WI38 (cell line): ENCODE measurements around the gene PSPN.

Experiments used
- H3K4me3 ChIP-seq: 2 replicates; pipeline ENCODE4 v1.5.1; 2011; ENCODE audit warnings: low read depth, mild to moderate bottlenecking, control low read depth, low read length
- CTCF ChIP-seq: IDR thresholded peaks from 2 replicates; pipeline ENCODE4 v1.5.1; 2012; ENCODE audit warnings: low read depth, mild to moderate bottlenecking, control low read depth, low read length

PSPN gene

GRCh38 chr19:6375411-6376010 is at the start of gene PSPN:
Gene PSPN, minus strand, starts transcription at chr19:6375933. Its CDS starts 84 bp downstream, at chr19:6375849.
- H3K4me3 ChIP-seq: no peak within 1 kb of the TSS
- no peak for TF ChIP-seq CTCF

- no peak overlapping the region for H3K4me3 ChIP-seq
- no peak for TF ChIP-seq CTCF
Observed at GRCh38 chr19:6424939-6425731, 49.4 kb upstream of the PSPN start.

- peak within 1 kb of the TSS; percentile 94 for H3K4me3 ChIP-seq
- TF ChIP-seq CTCF: no peak
Observed at GRCh38 chr19:6424195-6424938, 48.6 kb upstream of the PSPN start, which contains the start of gene KHSRP. Gene KHSRP, minus strand, starts transcription at chr19:6424811. Its CDS starts 110 bp downstream, at chr19:6424701.

- no peak for TF ChIP-seq CTCF
- H3K4me3 ChIP-seq: peak overlapping the region; percentile 94
Observed at GRCh38 chr19:6423499-6424194, 47.9 kb upstream of the PSPN start.

- H3K4me3 ChIP-seq: no peak overlapping the region
- no peak for TF ChIP-seq CTCF
Observed at GRCh38 chr19:6421075-6422014, 45.6 kb upstream of the PSPN start.

GRCh38 chr19:6418562-6418932 is 42.8 kb upstream of the PSPN start:
- TF ChIP-seq CTCF: no peak
- no peak overlapping the region for H3K4me3 ChIP-seq
